HS-5 (cell line): ENCODE data around the gene VRK3.
"Not testable (repeated sequence)": the region's sequence is repeated elsewhere in the genome, so short reads cannot be mapped to it uniquely, and the experiment has no call there.

ENCODE experiments used
- DNase-seq: peaks from one replicate; pipeline ENCODE4 v3.0.0-alpha.2; 2012; ENCODE audit warnings: low read depth

VRK3 gene

GRCh38 chr19:49987159-49987698 lies 37.9 kb downstream of the VRK3 start:
- DNase-seq = peak; percentile 42

- DNase-seq = no peak
These were observed 38.8 kb downstream of the VRK3 start for GRCh38 chr19:49986354-49986753.

GRCh38 chr19:49985871-49986270 lies 39.3 kb downstream of the VRK3 start:
- no peak for DNase-seq

- DNase-seq = no peak
These were observed 40.7 kb downstream of the VRK3 start for GRCh38 chr19:49984491-49984890.

- DNase-seq = no peak
These were observed 41.4 kb downstream of the VRK3 start for GRCh38 chr19:49983645-49984229.

- DNase-seq = no peak
These were observed 43.3 kb downstream of the VRK3 start for GRCh38 chr19:49981603-49982593.

- no peak for DNase-seq
These were observed 46.8 kb downstream of the VRK3 start for GRCh38 chr19:49978324-49978723.

- DNase-seq = no peak
These were observed 47.3 kb downstream of the VRK3 start for GRCh38 chr19:49977881-49978280.

GRCh38 chr19:49977076-49977475 lies 48.1 kb downstream of the VRK3 start:
- DNase-seq = no peak

- no peak for DNase-seq
These were observed 48.7 kb downstream of the VRK3 start for GRCh38 chr19:49976496-49976895.

GRCh38 chr19:49975051-49975450 lies 50.1 kb downstream of the VRK3 start:
- DNase-seq = no peak

GRCh38 chr19:49973987-49974386 lies 51.2 kb downstream of the VRK3 start:
- DNase-seq = no peak

GRCh38 chr19:49972841-49973240 lies 52.3 kb downstream of the VRK3 start:
- DNase-seq = no peak

- DNase-seq = no peak
These were observed 53.2 kb downstream of the VRK3 start for GRCh38 chr19:49971991-49972411.

GRCh38 chr19:49969355-49969754 lies 55.8 kb downstream of the VRK3 start:
- DNase-seq = not testable (repeated sequence)

- no peak for DNase-seq
These were observed 56.8 kb downstream of the VRK3 start for GRCh38 chr19:49968279-49968922.

- DNase-seq = not testable (repeated sequence)
These were observed 64.2 kb downstream of the VRK3 start, which contains the start of gene SIGLEC11 for GRCh38 chr19:49960980-49961379. TSS of gene SIGLEC11 (minus strand) at chr19:49961172. CDS start at chr19:49961081, 91 bp downstream.

- DNase-seq = not testable (repeated sequence)
These were observed 65.3 kb downstream of the VRK3 start for GRCh38 chr19:49959892-49960291.

- not testable (repeated sequence) for DNase-seq
These were observed 66.6 kb downstream of the VRK3 start for GRCh38 chr19:49958596-49958995.

GRCh38 chr19:49958144-49958543 lies 67.0 kb downstream of the VRK3 start:
- DNase-seq = not testable (repeated sequence)

GRCh38 chr19:49957262-49957915 lies 67.8 kb downstream of the VRK3 start:
- DNase-seq = no peak

GRCh38 chr19:49956115-49956495 lies 69.1 kb downstream of the VRK3 start:
- no peak for DNase-seq
